NCI-H748 (cell line): ENCODE data around the gene MRAS.
"Not testable (repeated sequence)": the region's sequence is repeated elsewhere in the genome, so short reads cannot be mapped to it uniquely, and the experiment has no call there.

ENCODE experiments used
- DNase-seq: peaks from one replicate; lab custom pipeline; 2025; ENCODE audit not compliant: unreplicated experiment; lab: John Stamatoyannopoulos, UW

Gene MRAS

GRCh38 chr3:138442433-138442832 is 94.1 kb downstream of the MRAS start:
- no peak for DNase-seq

- no peak for DNase-seq
Observed at GRCh38 chr3:138443091-138443490, 94.7 kb downstream of the MRAS start.

GRCh38 chr3:138443521-138444503 is 95.4 kb downstream of the MRAS start:
- DNase-seq = no peak

- DNase-seq = no peak
Observed at GRCh38 chr3:138445236-138445635, 96.9 kb downstream of the MRAS start.

- no peak for DNase-seq
Observed at GRCh38 chr3:138445654-138446053, 97.3 kb downstream of the MRAS start.

- DNase-seq = no peak
Observed at GRCh38 chr3:138448631-138449030, 100.3 kb downstream of the MRAS start.

- no peak for DNase-seq
Observed at GRCh38 chr3:138449490-138449889, 101.1 kb downstream of the MRAS start.

GRCh38 chr3:138450181-138450580 is 101.8 kb downstream of the MRAS start:
- no peak for DNase-seq

GRCh38 chr3:138450704-138451424 is 102.5 kb downstream of the MRAS start:
- no peak for DNase-seq

- DNase-seq = no peak
Observed at GRCh38 chr3:138451595-138452162, 103.3 kb downstream of the MRAS start.

GRCh38 chr3:138452436-138452835 is 104.1 kb downstream of the MRAS start:
- DNase-seq = no peak

- DNase-seq = not testable (repeated sequence)
Observed at GRCh38 chr3:138453940-138454339, 105.6 kb downstream of the MRAS start.
